SK-N-SH (cell line): ENCODE results near the gene CCDC61. TPM values are rescaled to one million over a fixed set of nuclear protein-coding genes. Genes with fewer than 3 reads are reported as not detected.

Experiments used
- CTCF ChIA-PET: fragments of 300-600, 350-600 bp; formaldehyde crosslinking; extraction: SDS; loops from one replicate; lab custom pipeline; 2021; lab: Yijun Ruan, JAX
- POLR2A ChIA-PET: fragments of 350-600 bp; sonication (Branson Sonifier 250); formaldehyde crosslinking; extraction: SDS; loops from one replicate; lab custom pipeline; 2020; ENCODE audit warnings: antibody characterized with exemption, inconsistent platforms; lab: Yijun Ruan, JAX
- DNase-seq: peaks from one replicate; pipeline ENCODE4 v3.0.0; 2012
- H2AFZ ChIP-seq: fragments of 200-600 bp; sonication (generic); 2 replicates; pipeline ENCODE4 v1.8.1; 2016; ENCODE audit warnings: antibody characterized with exemption, mild to moderate bottlenecking, low read depth
- H3F3A ChIP-seq: fragments of 200-600 bp; sonication (generic); replicated peaks from 2 replicates; pipeline ENCODE3; 2016; ENCODE audit warnings: antibody characterized with exemption, mild to moderate bottlenecking; ENCODE audit not compliant: insufficient read depth
- H3K27ac ChIP-seq, 2 experiments: fragments of 200-500 bp in 1 of 2; fragments of 200-600 bp in 1 of 2; sonication (Bioruptor generic) in 1 of 2; sonication (generic), shearing (Covaris generic) in 1 of 2; 2 replicates each; pipeline versions ENCODE4 v1.5.1 to v1.6.1; 2014 to 2016; ENCODE audit warnings: low read depth in 2 of 2, inconsistent platforms in 1 of 2, low read length in 1 of 2, mild to moderate bottlenecking in 1 of 2, mixed read lengths in 1 of 2
- H3K27me3 ChIP-seq: fragments of 200-600 bp; sonication (generic), shearing (Covaris generic); 2 replicates; pipeline ENCODE4 v1.6.1; 2016; ENCODE audit warnings: mixed run types; ENCODE audit not compliant: insufficient read depth
- H3K36me3 ChIP-seq, 2 experiments: fragments of 200-500 bp in 1 of 2; fragments of 200-600 bp in 1 of 2; sonication (Bioruptor generic) in 1 of 2; sonication (generic) in 1 of 2; replicated peaks in 1 of 2; 2 replicates each; pipeline versions ENCODE3 to v1.5.1; 2014 to 2016; ENCODE audit warnings: low read length in 1 of 2, mild to moderate bottlenecking in 1 of 2; ENCODE audit not compliant: insufficient read depth in 2 of 2, control insufficient read depth in 1 of 2
- H3K4me1 ChIP-seq, 2 experiments: fragments of 200-500 bp in 1 of 2; fragments of 200-600 bp in 1 of 2; sonication (Bioruptor generic) in 1 of 2; sonication (generic), shearing (Covaris generic) in 1 of 2; 2 replicates each; pipeline versions ENCODE4 v1.5.1 to v1.6.1; 2014 to 2016; ENCODE audit warnings: low read depth in 1 of 2, low read length in 1 of 2, mixed run types in 1 of 2; ENCODE audit not compliant: insufficient read depth in 2 of 2, control insufficient read depth in 1 of 2
- H3K4me2 ChIP-seq: fragments of 200-600 bp; sonication (generic), shearing (Covaris generic); 2 replicates; pipeline ENCODE4 v1.6.1; 2017; ENCODE audit warnings: mixed run types
- H3K4me3 ChIP-seq, 2 experiments: fragments of 200-500 bp in 1 of 2; fragments of 200-600 bp in 1 of 2; sonication (Bioruptor generic) in 1 of 2; sonication (generic), shearing (Covaris generic) in 1 of 2; 2 replicates each; pipeline versions ENCODE4 v1.5.1 to v1.8.1; 2014 to 2016; ENCODE audit warnings: low read depth in 2 of 2, inconsistent platforms in 1 of 2, low read length in 1 of 2, mild to moderate bottlenecking in 1 of 2, mixed read lengths in 1 of 2, moderate library complexity in 1 of 2
- H3K79me2 ChIP-seq: fragments of 200-600 bp; sonication (generic); 2 replicates; pipeline ENCODE4 v1.8.1; 2017; ENCODE audit warnings: mild to moderate bottlenecking; ENCODE audit not compliant: insufficient read depth
- H3K9ac ChIP-seq: fragments of 200-600 bp; sonication (generic); 2 replicates; pipeline ENCODE4 v1.6.1; 2017; ENCODE audit warnings: mixed run types
- H3K9me2 ChIP-seq: fragments of 200-600 bp; sonication (generic); 2 replicates; pipeline ENCODE4 v1.6.1; 2017; ENCODE audit warnings: mixed run types
- H3K9me3 ChIP-seq: fragments of 200-600 bp; sonication (generic); 2 replicates; pipeline ENCODE4 v1.6.1; 2017; ENCODE audit warnings: mixed run types, mild to moderate bottlenecking, moderate library complexity
- H4K20me1 ChIP-seq: fragments of 200-600 bp; sonication (generic); 2 replicates; pipeline ENCODE4 v1.6.1; 2017; ENCODE audit warnings: mild to moderate bottlenecking, mixed run types; ENCODE audit not compliant: insufficient read depth
- ELF1 ChIP-seq: IDR thresholded peaks from 2 replicates; pipeline ENCODE4 v1.4.0; 2012
- EP300 ChIP-seq, 2 experiments: IDR thresholded peaks; 2 replicates each; pipeline versions ENCODE4 v1.4.0 to v1.6.1; 2012; ENCODE audit warnings: borderline replicate concordance in 1 of 2, low read depth in 1 of 2, low read length in 1 of 2
- EZH2phosphoT487 ChIP-seq: fragments of 200-600 bp; sonication (generic); IDR thresholded peaks from 2 replicates; pipeline ENCODE4 v1.6.1; 2017; ENCODE audit warnings: low read depth, mixed run types, mild to moderate bottlenecking, antibody characterized with exemption, moderate library complexity, borderline replicate concordance
- FOXJ3 ChIP-seq: sonication (generic); formaldehyde crosslinking; IDR thresholded peaks from 2 replicates; pipeline ENCODE4 v1.5.1; 2020; ENCODE audit warnings: mild to moderate bottlenecking, missing genetic modification reagents
- GABPA ChIP-seq: IDR thresholded peaks from 2 replicates; pipeline ENCODE4 v1.4.0; 2012; ENCODE audit warnings: low read depth, mild to moderate bottlenecking
- JUND ChIP-seq: IDR thresholded peaks from 2 replicates; pipeline ENCODE4 v1.4.0; 2012
- NFIC ChIP-seq: IDR thresholded peaks from 2 replicates; pipeline ENCODE4 v1.4.0; 2012; ENCODE audit warnings: borderline replicate concordance
- SIN3A ChIP-seq: IDR thresholded peaks from 2 replicates; pipeline ENCODE4 v1.6.1; 2012; ENCODE audit warnings: low read depth, mild to moderate bottlenecking, low read length, moderate library complexity, borderline replicate concordance
- TCF12 ChIP-seq: IDR thresholded peaks from 2 replicates; pipeline ENCODE4 v1.4.0; 2012
- WGBS: methylation state at CpG from one replicate; pipeline ENCODE4 v1.1.6; 2017; ENCODE audit warnings: low lambda C conversion rate; 5-methylcytosine and 5-hydroxymethylcytosine counted together
- polyA plus RNA-seq, 3 experiments: library from polyadenylated mRNA; depleted of rRNA; stranded (reverse); fragments of >200 nt; gene quantifications; 2 replicates each; pipeline ENCODE4 v1.2.3, GENCODE V29; 2012
- TF ChIP-seq, protein P1 (sequence below): IDR thresholded peaks from 2 replicates; pipeline ENCODE4 v1.6.1; 2012; ENCODE audit warnings: mild to moderate bottlenecking, low read depth, low read length, moderate library complexity
- TF ChIP-seq, protein P2 (sequence below): IDR thresholded peaks from 2 replicates; pipeline ENCODE4 v1.4.0; 2012; ENCODE audit warnings: low read depth, borderline replicate concordance

The CCDC61 gene
- polyA plus RNA-seq, 1 of the 3 experiments (the other 2 are of a cell fraction) = 6.8 TPM

DNA sequence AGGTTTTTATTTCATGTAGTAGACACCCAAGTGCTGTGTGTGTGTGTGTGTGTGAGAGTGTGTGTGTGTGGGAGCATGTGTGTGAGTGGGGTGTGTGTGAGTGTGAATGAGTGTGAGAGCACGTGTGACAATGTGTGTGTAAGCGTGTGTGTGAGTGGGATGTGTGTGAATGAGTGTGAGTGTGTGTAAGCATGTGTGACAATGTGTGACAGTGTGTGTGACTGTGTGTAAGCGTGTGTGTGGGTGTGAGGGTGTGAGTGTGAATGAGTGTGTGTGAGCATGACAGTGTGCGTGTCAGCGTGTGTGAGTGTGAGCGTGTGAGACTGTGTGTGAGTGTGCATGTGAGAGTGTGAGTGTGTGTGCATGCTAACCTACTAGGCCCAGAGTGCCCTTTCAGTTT lies 36.9 kb upstream of the CCDC61 start (continued):
- TF ChIP-seq EP300 (IDR thresholded peaks at IDR 0.05; ENCODE audit: borderline replicate concordance in 1 of 2, low read depth in 1 of 2, low read length in 1 of 2) = no peak

DNA sequence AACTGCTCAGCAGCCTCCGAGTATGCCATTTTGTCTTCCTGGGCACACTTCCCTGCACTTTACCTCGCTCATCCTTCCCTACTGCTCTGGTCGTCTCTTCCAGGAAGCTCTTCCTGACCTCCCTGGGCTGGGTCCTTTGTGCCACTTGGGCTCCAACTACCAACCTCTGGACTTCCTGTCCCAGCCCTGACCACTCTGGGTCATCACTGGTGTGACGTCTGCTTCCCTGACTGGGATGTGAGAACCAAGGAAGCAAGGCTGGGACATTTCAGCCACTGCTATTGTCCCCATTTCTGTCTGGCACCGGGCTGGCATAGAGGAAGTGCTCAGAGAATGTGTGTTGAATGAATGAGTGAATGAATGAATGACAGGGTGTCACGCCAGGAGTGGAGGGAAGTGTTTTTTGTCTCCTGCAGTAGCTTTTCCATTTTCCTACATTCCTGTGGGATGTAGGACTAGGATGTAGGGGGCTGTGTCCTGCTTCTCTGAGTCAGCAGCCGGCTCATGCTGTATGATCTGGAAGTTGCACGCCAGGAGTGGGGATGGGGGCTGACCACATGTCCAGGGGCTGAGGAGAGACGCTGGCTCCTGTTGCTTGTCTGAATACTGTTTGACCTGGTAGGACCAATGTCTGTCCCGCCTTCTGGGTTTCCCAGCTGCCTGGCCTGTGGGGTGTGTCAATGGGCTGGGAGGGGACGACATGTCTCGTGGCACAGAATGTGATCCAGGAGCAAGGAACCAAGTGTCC lies 36.3 kb upstream of the CCDC61 start:
- CTCF ChIA-PET = no interaction called here
- Histone ChIP-seq H3K27ac (no peak overlapping the region), H3K79me2 (no peaks in the 10 kb centered on the region), H2AFZ (no peak overlapping the region), H3K36me3 (no peaks in the 10 kb centered on the region), H3K4me2 (no peak overlapping the region), H3K4me1 (peaks cover 13 to 20% of the 10 kb centered on the region in 2 experiments; a peak in 3 of 4 replicates), H3K4me3 (no peak overlapping the region), H3K9ac (no peak overlapping the region), H3F3A (peaks cover 15% of the 10 kb centered on the region), H3K9me3 (no peaks in the 10 kb centered on the region), H3K9me2 (no peaks in the 10 kb centered on the region), H4K20me1 (no peaks in the 10 kb centered on the region), H3K27me3 (no peaks in the 10 kb centered on the region)
- WGBS = 66% methylated on average over 12 of the region's 12 CpGs
- DNase-seq = no peak
- POLR2A ChIA-PET = no interaction called here
- TF ChIP-seq, protein P1, sequence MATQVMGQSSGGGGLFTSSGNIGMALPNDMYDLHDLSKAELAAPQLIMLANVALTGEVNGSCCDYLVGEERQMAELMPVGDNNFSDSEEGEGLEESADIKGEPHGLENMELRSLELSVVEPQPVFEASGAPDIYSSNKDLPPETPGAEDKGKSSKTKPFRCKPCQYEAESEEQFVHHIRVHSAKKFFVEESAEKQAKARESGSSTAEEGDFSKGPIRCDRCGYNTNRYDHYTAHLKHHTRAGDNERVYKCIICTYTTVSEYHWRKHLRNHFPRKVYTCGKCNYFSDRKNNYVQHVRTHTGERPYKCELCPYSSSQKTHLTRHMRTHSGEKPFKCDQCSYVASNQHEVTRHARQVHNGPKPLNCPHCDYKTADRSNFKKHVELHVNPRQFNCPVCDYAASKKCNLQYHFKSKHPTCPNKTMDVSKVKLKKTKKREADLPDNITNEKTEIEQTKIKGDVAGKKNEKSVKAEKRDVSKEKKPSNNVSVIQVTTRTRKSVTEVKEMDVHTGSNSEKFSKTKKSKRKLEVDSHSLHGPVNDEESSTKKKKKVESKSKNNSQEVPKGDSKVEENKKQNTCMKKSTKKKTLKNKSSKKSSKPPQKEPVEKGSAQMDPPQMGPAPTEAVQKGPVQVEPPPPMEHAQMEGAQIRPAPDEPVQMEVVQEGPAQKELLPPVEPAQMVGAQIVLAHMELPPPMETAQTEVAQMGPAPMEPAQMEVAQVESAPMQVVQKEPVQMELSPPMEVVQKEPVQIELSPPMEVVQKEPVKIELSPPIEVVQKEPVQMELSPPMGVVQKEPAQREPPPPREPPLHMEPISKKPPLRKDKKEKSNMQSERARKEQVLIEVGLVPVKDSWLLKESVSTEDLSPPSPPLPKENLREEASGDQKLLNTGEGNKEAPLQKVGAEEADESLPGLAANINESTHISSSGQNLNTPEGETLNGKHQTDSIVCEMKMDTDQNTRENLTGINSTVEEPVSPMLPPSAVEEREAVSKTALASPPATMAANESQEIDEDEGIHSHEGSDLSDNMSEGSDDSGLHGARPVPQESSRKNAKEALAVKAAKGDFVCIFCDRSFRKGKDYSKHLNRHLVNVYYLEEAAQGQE = no peak
- no peak for TF ChIP-seq ELF1

DNA sequence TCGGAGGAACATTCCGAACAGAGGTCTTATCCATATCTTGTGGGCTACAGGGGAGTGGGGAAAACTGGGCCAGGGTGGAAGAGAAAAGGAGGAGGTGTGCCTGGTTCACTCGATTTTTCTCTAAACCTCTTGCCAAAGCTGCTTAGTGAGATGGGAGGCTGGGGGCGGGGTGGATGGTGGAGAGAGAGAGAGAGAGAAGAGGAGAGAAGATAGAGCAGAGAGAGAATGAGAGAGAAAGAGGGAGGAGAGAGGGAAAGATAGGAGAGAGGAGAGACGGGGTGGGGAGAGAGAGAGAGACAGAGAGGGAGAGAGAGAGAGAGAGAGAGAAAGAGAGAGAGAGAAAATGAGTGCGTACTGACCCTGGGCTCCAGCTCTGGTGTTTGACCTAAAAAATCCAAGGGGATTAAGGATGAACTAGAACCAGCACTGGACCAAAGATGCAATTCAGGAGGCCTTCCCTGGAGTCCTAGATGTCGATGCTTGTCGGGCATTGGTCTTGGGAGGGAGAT lies 35.7 kb upstream of the CCDC61 start:
- H3K9me3 ChIP-seq = no peaks in the 10 kb centered on the region
- POLR2A ChIA-PET = no interaction called here
- peaks cover 15% of the 10 kb centered on the region for H3F3A ChIP-seq
- H3K27me3 ChIP-seq = no peaks in the 10 kb centered on the region
- DNase-seq = no peak
- H3K4me2 ChIP-seq = no peak overlapping the region
- no peak overlapping the region for H3K4me3 ChIP-seq
- no peaks in the 10 kb centered on the region for H3K9me2 ChIP-seq
- H3K36me3 ChIP-seq = no peaks in the 10 kb centered on the region
- TF ChIP-seq GABPA (no peak), NFIC (no peak), EP300 (IDR thresholded peaks at IDR 0.05; ENCODE audit: borderline replicate concordance in 1 of 2, low read depth in 1 of 2, low read length in 1 of 2) (no peak), JUND (no peak), SIN3A (no peak), FOXJ3 (no peak), TCF12 (no peak), EZH2phosphoT487 (no peak)
- TF ChIP-seq, protein P2, sequence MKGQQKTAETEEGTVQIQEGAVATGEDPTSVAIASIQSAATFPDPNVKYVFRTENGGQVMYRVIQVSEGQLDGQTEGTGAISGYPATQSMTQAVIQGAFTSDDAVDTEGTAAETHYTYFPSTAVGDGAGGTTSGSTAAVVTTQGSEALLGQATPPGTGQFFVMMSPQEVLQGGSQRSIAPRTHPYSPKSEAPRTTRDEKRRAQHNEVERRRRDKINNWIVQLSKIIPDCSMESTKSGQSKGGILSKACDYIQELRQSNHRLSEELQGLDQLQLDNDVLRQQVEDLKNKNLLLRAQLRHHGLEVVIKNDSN = no peak
- H3K79me2 ChIP-seq = no peaks in the 10 kb centered on the region
- 71% methylated on average over 8 of the region's 8 CpGs for WGBS
- no peak overlapping the region for H2AFZ ChIP-seq
- no peak overlapping the region for H3K9ac ChIP-seq
- no peak overlapping the region for H3K27ac ChIP-seq
- no peaks in the 10 kb centered on the region for H4K20me1 ChIP-seq
- peaks cover 7 to 20% of the 10 kb centered on the region in 2 experiments; a peak in 2 of 4 replicates for H3K4me1 ChIP-seq
- CTCF ChIA-PET = no interaction called here
